Measurements from ENCODE around the gene PROX1. TPM values are rescaled to one million over a fixed set of nuclear protein-coding genes. Genes with fewer than 3 reads are reported as not detected.

PROX1 gene
- total RNA-seq (2014; rRNA removed; shearing (Covaris generic)), result 0.94 and 1.0 TPM in 2 replicates

GRCh38 chr1:213987927-213988506 is at the start of gene PROX1:
Gene PROX1 (plus strand): TSS chr1:213987973. CDS start chr1:213996536, 8,563 bp downstream.
- peak; percentile 72 for DNase-seq (ENCODE audit: low spot score)

- no peak for DNase-seq (ENCODE audit: low spot score)
Measured at GRCh38 chr1:213938776-213939175, 49.0 kb upstream of the PROX1 start.

- no peak for DNase-seq (ENCODE audit: low spot score)
Measured at GRCh38 chr1:213939888-213940287, 47.9 kb upstream of the PROX1 start.

- no peak for DNase-seq (ENCODE audit: low spot score)
Measured at GRCh38 chr1:213940947-213941346, 46.8 kb upstream of the PROX1 start.

- DNase-seq (ENCODE audit: low spot score), result no peak
Measured at GRCh38 chr1:213942061-213942460, 45.7 kb upstream of the PROX1 start.

- peak; percentile 94 for DNase-seq (ENCODE audit: low spot score)
Measured at GRCh38 chr1:213947200-213947801, 40.5 kb upstream of the PROX1 start.

GRCh38 chr1:213951876-213952275 is 35.9 kb upstream of the PROX1 start:
- no peak for DNase-seq (ENCODE audit: low spot score)

- no peak for DNase-seq (ENCODE audit: low spot score)
Measured at GRCh38 chr1:213953806-213954205, 34.0 kb upstream of the PROX1 start.

- DNase-seq (ENCODE audit: low spot score), result no peak
Measured at GRCh38 chr1:213956295-213956770, 31.4 kb upstream of the PROX1 start.

- DNase-seq (ENCODE audit: low spot score), result no peak
Measured at GRCh38 chr1:213958346-213958745, 29.4 kb upstream of the PROX1 start.

GRCh38 chr1:213960963-213961362 is 26.8 kb upstream of the PROX1 start:
- DNase-seq (ENCODE audit: low spot score), result no peak

GRCh38 chr1:213962508-213962907 is 25.3 kb upstream of the PROX1 start:
- no peak for DNase-seq (ENCODE audit: low spot score)

GRCh38 chr1:213966122-213966521 is 21.7 kb upstream of the PROX1 start:
- no peak for DNase-seq (ENCODE audit: low spot score)

GRCh38 chr1:213968146-213968825 is 19.5 kb upstream of the PROX1 start:
- DNase-seq (ENCODE audit: low spot score), result no peak

- DNase-seq (ENCODE audit: low spot score), result no peak
Measured at GRCh38 chr1:213969958-213970555, 17.7 kb upstream of the PROX1 start.

GRCh38 chr1:213972141-213972540 is 15.6 kb upstream of the PROX1 start:
- DNase-seq (ENCODE audit: low spot score), result no peak

GRCh38 chr1:213973129-213973528 is 14.6 kb upstream of the PROX1 start:
- DNase-seq (ENCODE audit: low spot score), result no peak

GRCh38 chr1:213976665-213977485 is 10.9 kb upstream of the PROX1 start:
- DNase-seq (ENCODE audit: low spot score), result peak; percentile 30

GRCh38 chr1:213977486-213977842 is 10.3 kb upstream of the PROX1 start:
- no peak for DNase-seq (ENCODE audit: low spot score)

- no peak for DNase-seq (ENCODE audit: low spot score)
Measured at GRCh38 chr1:213977909-213978308, 9.9 kb upstream of the PROX1 start.

GRCh38 chr1:213979751-213980586 is 7.8 kb upstream of the PROX1 start:
- DNase-seq (ENCODE audit: low spot score), result no peak
